GM18951 (cell line): ENCODE results near the gene CLEC20A.
"Not testable (repeated sequence)": the region's sequence is repeated elsewhere in the genome, so short reads cannot be mapped to it uniquely, and the experiment has no call there.

ENCODE experiments used
- POLR2A ChIP-seq: IDR thresholded peaks from 4 replicates; pipeline ENCODE4 v1.6.1; 2011; ENCODE audit warnings: mild to moderate bottlenecking; ENCODE audit not compliant: insufficient read length, insufficient read depth; ENCODE audit errors: extremely low read depth
- in situ Hi-C: fragments of 300-500 bp; cut with MboI; formaldehyde crosslinking; loops from one replicate; pipeline ENCODE4 v1.12.0; 2022; ENCODE audit warnings: low sequenced_read_pairs, mixed read lengths, inconsistent platforms; ENCODE audit not compliant: unreplicated experiment

The CLEC20A gene

GRCh38 chr1:178527117-178527516 is 30.4 kb upstream of the CLEC20A start:
- in situ Hi-C loops, result loop anchor here (25.0 kb wide), 2 partner anchors 210 to 835 kb away; partner anchors contain the start of genes AXDND1 and RALGPS2
- no peak for TF ChIP-seq POLR2A

GRCh38 chr1:178521241-178521640 is 24.5 kb upstream of the CLEC20A start:
- TF ChIP-seq POLR2A, result no peak
- in situ Hi-C loops, result no loop called here

DNA sequence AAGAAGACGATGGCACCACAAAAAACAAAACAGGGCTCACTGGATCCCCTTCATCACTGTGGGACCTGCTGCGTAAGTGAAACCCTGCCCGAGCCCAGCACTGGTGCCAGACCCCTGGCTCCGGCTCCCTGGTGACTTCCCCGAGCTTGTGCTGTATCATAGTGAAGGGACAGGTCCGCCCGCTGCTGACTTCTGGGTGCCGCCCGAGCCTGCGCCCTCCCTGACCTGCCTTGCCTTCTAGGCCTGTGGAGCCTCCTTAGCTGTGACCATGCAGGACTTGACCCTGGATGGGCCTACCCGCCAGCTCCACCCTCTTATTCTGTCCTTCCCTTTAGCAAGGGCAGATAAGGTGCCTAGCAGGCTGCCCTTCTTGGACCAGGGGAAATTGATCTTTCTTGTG is 24.0 kb upstream of the CLEC20A start:
- in situ Hi-C loops, result no loop called here
- TF ChIP-seq POLR2A, result no peak

- no peak for TF ChIP-seq POLR2A
- in situ Hi-C loops, result no loop called here
Measured at GRCh38 chr1:178518894-178519293, 22.1 kb upstream of the CLEC20A start.

DNA sequence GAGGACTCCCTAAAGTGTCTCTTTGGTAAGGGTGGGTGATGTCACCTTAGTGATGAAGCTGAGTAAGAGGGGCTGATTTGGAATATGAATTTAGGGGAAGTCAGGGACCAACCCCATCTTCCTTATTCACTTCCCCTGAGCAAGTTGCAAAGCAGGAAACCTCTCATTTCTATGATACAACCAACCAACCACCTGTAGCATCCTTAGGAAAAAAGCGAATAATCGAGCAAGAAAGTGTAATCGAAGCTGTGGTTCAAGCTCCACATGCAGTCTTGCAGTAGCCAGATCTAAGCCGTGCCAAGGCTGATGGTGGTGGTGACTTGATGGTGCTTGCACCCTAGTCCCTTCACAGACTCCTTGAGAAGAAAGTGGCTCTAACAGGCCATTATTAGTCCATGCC is 19.3 kb upstream of the CLEC20A start:
- no peak for TF ChIP-seq POLR2A
- in situ Hi-C loops, result no loop called here

DNA sequence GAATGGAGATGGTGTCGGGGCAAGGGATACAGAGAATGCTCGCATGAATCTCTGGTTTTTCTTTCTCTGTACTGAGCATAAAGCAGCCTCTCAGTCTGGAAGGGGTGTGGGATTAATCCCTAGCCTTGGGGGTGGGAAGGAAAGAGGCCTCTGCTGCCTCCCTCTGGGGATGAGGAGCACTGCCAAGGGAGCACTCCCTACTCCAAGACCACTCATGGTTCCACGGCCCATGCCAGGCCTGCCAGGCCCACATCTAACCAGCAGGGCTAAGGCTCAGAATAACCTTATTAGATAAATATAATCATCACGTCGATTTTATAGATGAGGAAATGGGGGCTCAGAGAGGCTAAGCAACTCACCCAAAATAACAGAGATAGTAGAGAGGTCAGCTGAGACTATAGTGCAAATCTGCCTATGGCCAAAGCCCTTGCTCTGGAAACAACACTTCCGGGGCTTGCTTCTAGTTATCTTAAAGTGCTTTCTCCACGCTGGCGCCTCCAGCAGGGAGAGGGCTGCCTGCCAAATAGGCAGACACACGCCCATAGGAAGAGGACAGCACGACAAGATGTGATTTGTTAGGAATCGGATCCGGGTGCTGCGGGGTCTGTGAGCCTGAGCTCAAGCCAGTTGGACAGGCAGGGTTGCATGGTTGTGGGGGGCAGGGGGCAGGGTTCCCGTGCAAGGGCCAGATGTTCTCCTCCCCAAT is 16.7 kb upstream of the CLEC20A start:
- no peak for TF ChIP-seq POLR2A
- in situ Hi-C loops, result no loop called here

DNA sequence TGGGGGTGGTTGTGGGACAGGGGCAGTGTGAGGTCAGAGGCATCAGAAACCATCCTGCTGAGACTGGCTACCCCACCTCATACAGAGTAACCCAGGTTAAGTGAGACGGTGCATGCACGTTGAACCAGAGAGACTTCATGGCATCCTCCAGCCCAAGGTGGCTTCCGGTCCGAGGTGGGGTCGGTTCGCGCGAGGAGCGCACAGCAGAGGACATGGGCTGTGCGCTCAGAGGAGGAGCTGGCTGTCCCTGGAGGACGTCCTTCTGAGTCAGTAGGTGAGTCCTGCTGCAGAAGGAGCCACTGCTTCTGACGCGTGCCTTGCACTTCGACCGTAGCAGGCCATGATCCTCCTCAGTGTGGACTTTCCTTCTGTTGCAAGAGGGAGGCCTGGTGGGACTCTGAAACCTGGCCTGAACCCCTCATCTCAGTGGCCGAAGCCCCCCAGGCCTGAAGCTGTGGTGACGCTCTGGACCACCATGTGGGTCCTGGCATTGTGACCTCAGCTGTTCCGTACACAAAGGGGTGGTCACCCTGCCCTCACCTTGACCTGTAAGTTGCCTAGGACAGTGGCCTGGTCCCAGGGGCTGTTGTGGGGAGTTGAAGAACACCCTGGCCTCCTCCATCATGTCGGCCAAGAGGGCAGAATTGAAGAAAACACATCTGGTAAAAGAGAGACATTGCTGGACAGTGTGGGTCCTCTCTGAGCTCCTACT is 16.0 kb upstream of the CLEC20A start, which contains the start of gene TEX35:
TSS of gene TEX35 (plus strand) at position 544 of the 712 bp plus-strand sequence. CDS start at position 624, 80 bp downstream.
- no peak for TF ChIP-seq POLR2A
- in situ Hi-C loops, result no loop called here

DNA sequence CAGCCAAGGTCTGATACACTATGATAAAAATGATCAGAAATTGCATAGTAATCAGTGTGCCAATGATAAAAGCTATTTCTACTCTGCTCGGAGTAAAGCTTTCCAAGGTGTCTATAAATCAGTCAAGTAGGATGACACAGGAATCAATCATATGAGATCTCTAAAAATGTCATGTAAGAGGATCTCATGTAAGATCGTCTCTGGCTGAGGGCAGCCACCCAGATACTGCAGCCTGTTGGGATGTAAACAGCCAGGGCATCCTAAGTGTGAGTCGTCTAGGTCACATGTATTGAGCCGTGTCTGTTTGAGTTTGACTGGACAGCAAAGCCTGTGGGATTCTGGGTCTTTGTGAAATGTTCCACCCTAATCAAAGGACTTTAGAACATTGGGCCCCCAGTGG is 13.4 kb upstream of the CLEC20A start:
- TF ChIP-seq POLR2A, result no peak
- in situ Hi-C loops, result no loop called here

DNA sequence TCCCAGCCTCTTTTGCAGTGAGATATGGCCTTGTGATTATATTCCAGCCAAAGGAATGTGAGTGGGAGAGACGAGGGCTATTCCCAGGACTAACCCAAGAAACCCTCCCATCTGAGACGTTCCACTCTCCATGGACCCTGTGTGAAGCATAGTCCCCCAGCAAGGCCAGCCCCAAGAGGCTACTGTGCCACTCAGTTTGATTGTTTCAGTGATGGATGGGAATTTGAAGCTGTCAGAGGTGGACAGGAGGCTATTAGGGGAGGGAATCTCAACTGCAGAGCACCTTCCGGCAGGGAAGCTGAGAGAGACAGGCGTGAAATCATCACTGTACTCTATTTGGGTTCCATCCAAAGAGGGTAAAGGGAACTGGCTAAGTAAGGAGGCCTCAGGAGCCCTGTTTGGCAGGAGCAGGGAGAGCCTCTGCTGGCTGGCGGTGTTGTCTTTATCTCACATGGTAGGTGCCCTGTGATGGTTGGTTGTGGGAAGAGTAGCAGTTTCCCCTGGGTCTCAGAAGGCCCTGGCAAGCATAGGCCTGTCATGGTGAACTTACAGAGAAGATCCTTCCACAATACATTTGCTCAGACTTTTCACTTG is 12.7 kb upstream of the CLEC20A start:
- no peak for TF ChIP-seq POLR2A
- in situ Hi-C loops, result no loop called here

DNA sequence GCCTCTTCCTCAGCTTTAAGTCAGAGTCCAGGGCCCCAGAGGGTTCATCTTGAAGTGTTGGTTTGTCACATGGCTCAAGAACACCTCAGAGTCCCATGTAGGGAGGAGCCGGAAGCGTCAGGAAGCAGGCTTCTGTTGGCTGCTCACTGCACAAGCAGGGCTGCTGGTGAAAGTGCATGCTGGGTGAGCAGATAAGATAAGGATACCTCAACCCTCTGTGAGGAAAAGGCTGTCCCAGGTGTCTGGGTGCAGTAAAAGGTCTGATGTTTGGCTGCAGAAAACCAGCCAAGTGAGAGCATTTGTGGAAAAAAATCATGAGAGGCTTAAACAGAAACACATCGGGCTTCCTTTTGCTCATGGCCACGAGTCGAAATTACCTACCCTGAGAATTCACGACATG is 9.9 kb upstream of the CLEC20A start:
- in situ Hi-C loops, result no loop called here
- no peak for TF ChIP-seq POLR2A

DNA sequence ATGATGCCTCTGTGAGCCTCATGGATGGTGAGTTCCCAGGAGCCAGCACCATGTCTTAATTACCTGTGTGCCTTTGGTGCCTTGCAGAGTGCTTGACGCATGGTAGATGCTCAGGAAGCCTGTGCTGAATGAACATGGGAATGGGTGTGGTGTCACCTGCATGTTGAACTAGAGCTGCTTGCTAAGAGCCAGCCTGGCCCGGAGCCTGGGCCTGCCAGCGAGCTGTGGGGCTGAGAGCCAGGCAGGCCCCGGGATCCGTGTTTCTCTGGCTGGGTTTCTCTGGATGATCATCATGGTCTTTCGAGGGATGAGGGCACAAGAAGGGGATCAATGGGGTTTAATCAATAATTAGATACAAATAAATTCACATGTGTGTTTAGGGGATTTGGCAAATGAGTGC is 9.4 kb upstream of the CLEC20A start:
- no peak for TF ChIP-seq POLR2A
- in situ Hi-C loops, result no loop called here

- in situ Hi-C loops, result no loop called here
- TF ChIP-seq POLR2A, result no peak
Measured at GRCh38 chr1:178504286-178504685, 7.5 kb upstream of the CLEC20A start.

GRCh38 chr1:178503849-178504248 is 7.1 kb upstream of the CLEC20A start:
- TF ChIP-seq POLR2A, result no peak
- in situ Hi-C loops, result no loop called here

DNA sequence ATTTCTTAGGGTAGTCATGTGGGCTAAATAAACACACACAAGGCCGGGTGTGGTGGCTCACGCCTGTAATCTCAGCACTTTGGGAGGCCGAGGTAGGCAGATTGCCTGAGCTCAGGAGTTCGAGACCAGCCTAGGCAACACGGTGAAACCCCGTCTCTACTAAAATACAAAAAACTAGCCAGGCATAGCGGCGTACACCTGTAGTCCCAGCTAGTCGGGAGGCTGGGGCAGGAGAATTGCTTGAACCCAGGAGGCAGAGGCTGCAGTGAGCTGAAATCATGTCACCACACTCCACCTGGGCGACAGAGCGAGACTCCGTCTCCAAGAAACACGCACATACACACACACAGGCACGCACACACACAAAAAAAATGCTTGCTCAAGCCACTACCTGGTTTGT is 6.6 kb upstream of the CLEC20A start:
- in situ Hi-C loops, result not testable (repeated sequence)

DNA sequence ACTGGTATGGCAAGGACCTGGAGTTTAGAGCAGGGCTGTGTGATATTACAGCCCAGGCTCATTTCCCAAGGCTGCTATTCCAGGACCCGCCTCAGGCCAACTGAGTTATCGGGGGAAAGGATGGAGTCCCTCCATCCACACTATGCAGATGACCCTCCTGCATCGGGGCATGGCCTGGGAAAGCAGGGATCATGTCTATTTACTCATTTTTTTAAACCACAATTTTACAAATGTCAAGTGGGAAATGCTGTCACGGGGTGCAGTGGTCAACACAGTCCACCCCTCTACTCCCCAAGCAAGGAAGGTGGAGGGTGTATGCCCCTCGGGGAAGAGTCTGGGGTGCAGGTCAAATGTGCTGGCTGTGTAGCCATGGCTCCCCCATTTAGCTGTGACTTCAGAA is 6.1 kb upstream of the CLEC20A start:
- TF ChIP-seq POLR2A, result no peak
- in situ Hi-C loops, result no loop called here
